GM21723 (cell line): ENCODE data around the gene INO80B.
"Not testable (repeated sequence)": the region's sequence is repeated elsewhere in the genome, so short reads cannot be mapped to it uniquely, and the experiment has no call there.

ENCODE experiments used
- ATAC-seq: cut with Tn5 transposase; IDR thresholded peaks from one replicate; pipeline ENCODE4 v1.9.1; 2021; ENCODE audit warnings: mild to moderate bottlenecking, moderate library complexity; ENCODE audit not compliant: unreplicated experiment

The INO80B gene

GRCh38 chr2:74447230-74447999 lies 7.5 kb upstream of the INO80B start:
- ATAC-seq = no peak

GRCh38 chr2:74448771-74449170 lies 6.1 kb upstream of the INO80B start:
- ATAC-seq = no peak

GRCh38 chr2:74450570-74451190 lies 4.2 kb upstream of the INO80B start:
- ATAC-seq = no peak

- ATAC-seq = no peak
These were observed 2.3 kb downstream of the INO80B start for GRCh38 chr2:74457129-74457548.

GRCh38 chr2:74457549-74458131 lies 2.8 kb downstream of the INO80B start:
- peak; percentile 38 for ATAC-seq

- peak; percentile 85 for ATAC-seq
These were observed 3.4 kb downstream of the INO80B start, which contains the start of gene WBP1 for GRCh38 chr2:74458132-74458937. TSS of gene WBP1 (plus strand) at chr2:74458438. CDS start at chr2:74458603, 165 bp downstream.

- no peak for ATAC-seq
These were observed 4.1 kb downstream of the INO80B start for GRCh38 chr2:74458938-74459363.

GRCh38 chr2:74459503-74460118 lies 4.7 kb downstream of the INO80B start:
- ATAC-seq = not testable (repeated sequence)

- not testable (repeated sequence) for ATAC-seq
These were observed 5.3 kb downstream of the INO80B start for GRCh38 chr2:74460187-74460586.

- no peak for ATAC-seq
These were observed 6.5 kb downstream of the INO80B start for GRCh38 chr2:74461187-74462053.

- no peak for ATAC-seq
These were observed 7.3 kb downstream of the INO80B start for GRCh38 chr2:74462054-74462785.

- ATAC-seq = no peak
These were observed 7.9 kb downstream of the INO80B start for GRCh38 chr2:74462786-74463105.

- ATAC-seq = peak; percentile 12
These were observed 9.5 kb downstream of the INO80B start for GRCh38 chr2:74464406-74464805.

GRCh38 chr2:74470742-74471141 lies 15.9 kb downstream of the INO80B start:
- ATAC-seq = not testable (repeated sequence)

GRCh38 chr2:74471332-74472065 lies 16.6 kb downstream of the INO80B start:
- ATAC-seq = no peak

- peak; percentile 87 for ATAC-seq
These were observed 17.4 kb downstream of the INO80B start, which contains the start of gene MRPL53 for GRCh38 chr2:74472086-74472944. TSS of gene MRPL53 (minus strand) at chr2:74472680. CDS start at chr2:74472660, 20 bp downstream.

- ATAC-seq = peak; percentile 3
These were observed 18.0 kb downstream of the INO80B start for GRCh38 chr2:74472945-74473258.

- no peak for ATAC-seq
These were observed 19.6 kb downstream of the INO80B start for GRCh38 chr2:74474481-74474880.
